ENCODE measurements around the gene TXNDC5.

GRCh38 chr6:7902221-7902620 lies 8.4 kb downstream of the TXNDC5 start:
- TF ChIP-seq POLR2A (IDR thresholded peaks at IDR 0.05) (no peak), POLR2AphosphoS5 (IDR thresholded peaks at IDR 0.05; ENCODE audit: insufficient read depth in 1 of 2, low read depth in 1 of 2) (no peak)
- TF ChIP-seq, protein P1, sequence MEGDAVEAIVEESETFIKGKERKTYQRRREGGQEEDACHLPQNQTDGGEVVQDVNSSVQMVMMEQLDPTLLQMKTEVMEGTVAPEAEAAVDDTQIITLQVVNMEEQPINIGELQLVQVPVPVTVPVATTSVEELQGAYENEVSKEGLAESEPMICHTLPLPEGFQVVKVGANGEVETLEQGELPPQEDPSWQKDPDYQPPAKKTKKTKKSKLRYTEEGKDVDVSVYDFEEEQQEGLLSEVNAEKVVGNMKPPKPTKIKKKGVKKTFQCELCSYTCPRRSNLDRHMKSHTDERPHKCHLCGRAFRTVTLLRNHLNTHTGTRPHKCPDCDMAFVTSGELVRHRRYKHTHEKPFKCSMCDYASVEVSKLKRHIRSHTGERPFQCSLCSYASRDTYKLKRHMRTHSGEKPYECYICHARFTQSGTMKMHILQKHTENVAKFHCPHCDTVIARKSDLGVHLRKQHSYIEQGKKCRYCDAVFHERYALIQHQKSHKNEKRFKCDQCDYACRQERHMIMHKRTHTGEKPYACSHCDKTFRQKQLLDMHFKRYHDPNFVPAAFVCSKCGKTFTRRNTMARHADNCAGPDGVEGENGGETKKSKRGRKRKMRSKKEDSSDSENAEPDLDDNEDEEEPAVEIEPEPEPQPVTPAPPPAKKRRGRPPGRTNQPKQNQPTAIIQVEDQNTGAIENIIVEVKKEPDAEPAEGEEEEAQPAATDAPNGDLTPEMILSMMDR (IDR thresholded peaks at IDR 0.05), result no peak
